Renal pelvis (tissue), 4 donors: ENCODE measurements around the gene COL6A5. TPM values are rescaled to one million over a fixed set of nuclear protein-coding genes. Genes with fewer than 3 reads are reported as not detected.
"Not testable (repeated sequence)": the region's sequence is repeated elsewhere in the genome, so short reads cannot be mapped to it uniquely, and the experiment has no call there.

Experiments
- DNase-seq: peaks from one replicate; pipeline ENCODE4 v3.0.0-alpha.2; 2013
- polyA plus RNA-seq, 3 donors: library from polyadenylated mRNA; unstranded; fragments of 120-200 nt; gene quantifications; one replicate each; pipeline ENCODE4 v1.2.1, GENCODE V29; 2013; ENCODE audit not compliant: insufficient read length in 3 of 3

COL6A5 gene
- polyA plus RNA-seq, 3 donors, result 0.03 TPM; not detected in 2

GRCh38 chr3:130386604-130387263 lies 41.3 kb downstream of the COL6A5 start:
- DNase-seq, result no peak

GRCh38 chr3:130389743-130390478 lies 44.4 kb downstream of the COL6A5 start:
- DNase-seq, result no peak

- no peak for DNase-seq
Observed at GRCh38 chr3:130392266-130392665, 46.8 kb downstream of the COL6A5 start.

GRCh38 chr3:130393594-130393993 lies 48.1 kb downstream of the COL6A5 start:
- DNase-seq, result no peak

- no peak for DNase-seq
Observed at GRCh38 chr3:130395331-130395730, 49.9 kb downstream of the COL6A5 start.

- DNase-seq, result no peak
Observed at GRCh38 chr3:130395916-130396315, 50.4 kb downstream of the COL6A5 start.

GRCh38 chr3:130404401-130404800 lies 58.9 kb downstream of the COL6A5 start:
- DNase-seq, result no peak

GRCh38 chr3:130405956-130406355 lies 60.5 kb downstream of the COL6A5 start:
- DNase-seq, result no peak

GRCh38 chr3:130408253-130408652 lies 62.8 kb downstream of the COL6A5 start:
- DNase-seq, result not testable (repeated sequence)

- no peak for DNase-seq
Observed at GRCh38 chr3:130411320-130411719, 65.8 kb downstream of the COL6A5 start.

GRCh38 chr3:130412991-130413560 lies 67.6 kb downstream of the COL6A5 start:
- no peak for DNase-seq

- DNase-seq, result no peak
Observed at GRCh38 chr3:130414457-130414856, 69.0 kb downstream of the COL6A5 start.

GRCh38 chr3:130420466-130420865 lies 75.0 kb downstream of the COL6A5 start:
- no peak for DNase-seq

- no peak for DNase-seq
Observed at GRCh38 chr3:130423064-130423463, 77.6 kb downstream of the COL6A5 start.

- DNase-seq, result no peak
Observed at GRCh38 chr3:130424837-130425236, 79.4 kb downstream of the COL6A5 start.

- DNase-seq, result peak; percentile 36
Observed at GRCh38 chr3:130425484-130425883, 80.0 kb downstream of the COL6A5 start.

- peak; percentile 22 for DNase-seq
Observed at GRCh38 chr3:130426206-130426605, 80.7 kb downstream of the COL6A5 start.

GRCh38 chr3:130428871-130429712 lies 83.6 kb downstream of the COL6A5 start:
- DNase-seq, result no peak

GRCh38 chr3:130429713-130430023 lies 84.2 kb downstream of the COL6A5 start:
- DNase-seq, result no peak

GRCh38 chr3:130430266-130430665 lies 84.8 kb downstream of the COL6A5 start:
- no peak for DNase-seq

GRCh38 chr3:130432086-130432485 lies 86.6 kb downstream of the COL6A5 start:
- DNase-seq, result not testable (repeated sequence)

- no peak for DNase-seq
Observed at GRCh38 chr3:130433306-130433705, 87.8 kb downstream of the COL6A5 start.
